ENCODE data around the gene GMDS.

GRCh38 chr6:1781817-1782184 lies 463.6 kb downstream of the GMDS start:
- no peak for TF ChIP-seq TFE3 (CRISPR knock-in tag; IDR thresholded peaks at IDR 0.05)
- no peak for TF ChIP-seq CTCF (CRISPR knock-in tag; IDR thresholded peaks at IDR 0.05)
- no peak for TF ChIP-seq MLX (CRISPR knock-in tag; IDR thresholded peaks at IDR 0.05)
- TF ChIP-seq KAT8 (CRISPR knock-in tag; IDR thresholded peaks at IDR 0.05), result no peak
- no peak for TF ChIP-seq ZBTB10 (CRISPR knock-in tag; IDR thresholded peaks at IDR 0.05; ENCODE audit: borderline replicate concordance)
- no peak for TF ChIP-seq ZNF652 (CRISPR knock-in tag; IDR thresholded peaks at IDR 0.05; ENCODE audit: borderline replicate concordance, low read depth)
- no peak for TF ChIP-seq ZNF432 (CRISPR knock-in tag; IDR thresholded peaks at IDR 0.05; ENCODE audit: borderline replicate concordance)
